OCI-M1 (cell line): ENCODE measurements around the gene PCGF2.
A peak's percentile ranks its signal among the peaks of the same experiment; 100 is the strongest.
"Not testable (repeated sequence)": the region's sequence is repeated elsewhere in the genome, so short reads cannot be mapped to it uniquely, and the experiment has no call there.

ENCODE experiments used
- DNase-seq: peaks from one replicate; lab custom pipeline; 2025; lab: John Stamatoyannopoulos, UW

Gene PCGF2

DNA sequence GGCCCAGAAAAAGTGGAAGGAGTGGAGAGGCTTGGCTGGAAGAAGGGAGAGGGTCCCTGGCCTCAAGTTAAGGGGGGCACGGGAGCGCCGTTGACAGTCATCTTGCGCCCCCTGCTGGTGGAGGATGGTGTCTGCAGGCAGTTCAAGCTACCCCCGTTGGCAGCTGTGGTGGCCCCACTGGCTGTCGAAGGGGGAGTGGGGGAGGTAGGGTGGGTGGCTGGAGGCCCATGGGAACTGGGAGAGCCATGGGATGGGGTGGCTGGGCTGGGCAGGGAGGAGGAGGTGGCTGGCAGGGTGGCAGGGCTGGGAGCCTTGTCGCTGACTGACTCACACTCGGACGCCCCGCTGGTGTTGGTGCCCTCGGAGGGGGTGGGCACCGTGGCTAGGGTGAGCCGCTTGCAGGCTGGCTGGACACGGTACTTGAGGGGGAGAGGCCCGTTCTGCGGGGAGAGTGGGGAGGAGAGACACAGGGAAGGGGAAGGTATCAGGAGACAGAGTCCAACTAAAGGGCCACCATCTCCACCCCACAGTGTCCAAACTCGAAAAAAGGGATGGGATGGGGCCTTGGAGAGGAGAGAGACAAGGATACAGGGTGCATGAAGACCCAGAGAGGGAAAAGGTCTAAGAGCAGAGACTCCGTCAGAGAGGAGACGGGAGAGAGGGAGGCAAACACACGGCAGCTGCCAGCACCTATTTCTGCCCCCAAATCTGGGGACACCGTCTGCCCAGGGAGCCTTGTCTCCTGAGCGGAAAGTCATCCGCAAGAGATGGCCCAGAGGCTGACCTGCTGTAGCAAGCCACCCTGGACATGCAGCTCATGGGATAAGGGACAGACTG is 12.8 kb downstream of the PCGF2 start:
- peak; percentile 57 for DNase-seq

DNA sequence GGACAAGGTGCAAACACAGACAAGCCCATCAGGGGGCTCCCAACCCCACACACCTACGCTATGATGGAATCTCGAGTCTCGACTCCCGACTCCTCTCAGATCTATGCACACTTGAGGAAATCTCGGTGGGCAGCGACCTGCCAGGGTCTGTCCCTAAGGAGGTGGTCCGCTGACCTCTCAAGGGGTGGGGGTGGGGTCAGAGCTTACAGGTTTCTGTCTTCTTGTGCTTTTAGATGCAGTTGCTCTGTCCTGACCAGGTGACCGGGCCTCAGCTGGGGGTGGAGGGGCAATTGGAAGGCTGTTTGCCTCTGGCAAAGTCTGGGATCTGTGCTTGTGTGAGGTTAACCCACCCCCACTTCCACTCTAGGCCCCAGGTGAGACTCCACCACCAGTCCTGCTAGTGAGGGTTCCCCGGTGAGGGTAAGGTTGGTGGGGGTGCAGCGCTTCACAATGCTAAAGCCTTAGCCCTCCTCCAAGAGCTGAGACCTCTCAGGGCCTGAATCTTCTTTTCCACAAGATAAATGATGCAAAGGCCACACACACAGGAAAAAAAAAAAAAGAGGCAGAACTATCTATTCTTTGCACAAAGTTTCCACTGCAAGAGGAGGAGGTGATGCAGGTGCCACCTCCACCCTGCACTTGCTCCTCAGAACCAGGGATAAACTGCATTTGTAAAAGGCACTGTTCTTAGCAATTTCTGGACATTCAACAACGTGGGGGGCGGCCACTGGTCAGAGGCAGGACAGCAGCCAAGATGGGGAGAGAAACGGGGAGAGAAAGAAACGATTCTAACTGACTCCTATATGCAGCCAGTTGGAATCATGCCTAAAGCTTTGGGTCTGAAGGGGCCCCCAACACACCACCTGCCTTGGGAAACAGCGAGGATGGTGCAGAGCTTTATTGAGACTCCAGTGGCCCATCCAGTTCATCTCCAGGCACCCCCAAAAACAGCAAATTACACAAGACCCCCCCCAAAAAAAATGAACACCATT is 13.9 kb downstream of the PCGF2 start:
- peak; percentile 6 for DNase-seq

- no peak for DNase-seq
Observed at GRCh38 chr17:38733282-38733981, 14.7 kb downstream of the PCGF2 start.

GRCh38 chr17:38732376-38733281 is 15.5 kb downstream of the PCGF2 start:
- peak; percentile 26 for DNase-seq

GRCh38 chr17:38731526-38732294 is 16.4 kb downstream of the PCGF2 start:
- DNase-seq: no peak

- DNase-seq: peak; percentile 71
Observed at GRCh38 chr17:38730526-38731379, 17.4 kb downstream of the PCGF2 start.

- DNase-seq: peak; percentile 91
Observed at GRCh38 chr17:38729886-38730525, 18.1 kb downstream of the PCGF2 start, which contains the start of gene CISD3. Gene CISD3 (plus strand): TSS chr17:38730341. CDS start chr17:38730359, 18 bp downstream.

- DNase-seq: no peak
Observed at GRCh38 chr17:38729368-38729885, 18.7 kb downstream of the PCGF2 start.

- peak; percentile 50 for DNase-seq
Observed at GRCh38 chr17:38728290-38728831, 19.8 kb downstream of the PCGF2 start.

DNA sequence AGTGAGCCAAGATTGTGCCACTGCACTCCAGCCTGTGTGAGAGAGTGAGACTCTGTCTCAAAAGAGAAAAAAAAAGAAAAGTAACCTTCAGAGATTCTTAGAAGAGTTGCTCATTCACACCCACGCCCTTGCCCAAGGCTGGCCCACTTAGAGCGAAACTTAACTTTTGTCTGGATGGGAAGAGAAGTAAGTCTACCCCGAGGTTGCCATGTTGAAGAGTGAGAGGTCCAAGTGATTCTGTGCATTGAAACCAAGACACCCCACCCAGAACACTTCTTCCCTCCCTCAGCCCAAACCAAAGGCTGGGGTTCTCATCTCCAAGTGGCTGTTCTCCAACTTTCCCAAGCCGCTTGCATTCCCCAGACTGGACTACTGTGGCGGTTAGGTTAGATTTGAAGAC is 20.4 kb downstream of the PCGF2 start:
- DNase-seq: no peak

DNA sequence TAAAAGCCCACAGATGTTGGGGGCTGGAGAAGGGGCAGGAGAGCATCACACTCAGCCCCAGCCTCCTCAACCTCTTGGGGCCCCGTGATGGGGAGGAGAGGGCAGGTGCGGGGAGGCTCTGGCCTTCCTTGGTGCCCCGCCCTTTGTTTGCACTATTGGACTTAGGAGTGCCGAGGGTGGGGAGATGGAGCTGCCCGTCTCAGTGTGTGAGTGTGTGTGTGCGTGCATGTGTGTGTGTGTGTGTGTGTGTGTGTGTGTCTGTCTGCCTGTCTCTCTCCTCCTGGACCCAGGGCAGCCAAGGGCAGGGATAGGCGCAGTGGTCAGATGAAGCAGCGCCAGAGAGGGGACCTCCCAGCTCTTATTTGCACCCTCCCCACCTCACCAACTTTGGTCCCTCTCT is 22.0 kb downstream of the PCGF2 start:
- DNase-seq: not testable (repeated sequence)

- DNase-seq: no peak
Observed at GRCh38 chr17:38725066-38725465, 23.1 kb downstream of the PCGF2 start.

GRCh38 chr17:38724337-38724988 is 23.7 kb downstream of the PCGF2 start:
- no peak for DNase-seq

GRCh38 chr17:38721802-38722201 is 26.3 kb downstream of the PCGF2 start:
- DNase-seq: no peak

GRCh38 chr17:38720941-38721340 is 27.2 kb downstream of the PCGF2 start:
- no peak for DNase-seq

DNA sequence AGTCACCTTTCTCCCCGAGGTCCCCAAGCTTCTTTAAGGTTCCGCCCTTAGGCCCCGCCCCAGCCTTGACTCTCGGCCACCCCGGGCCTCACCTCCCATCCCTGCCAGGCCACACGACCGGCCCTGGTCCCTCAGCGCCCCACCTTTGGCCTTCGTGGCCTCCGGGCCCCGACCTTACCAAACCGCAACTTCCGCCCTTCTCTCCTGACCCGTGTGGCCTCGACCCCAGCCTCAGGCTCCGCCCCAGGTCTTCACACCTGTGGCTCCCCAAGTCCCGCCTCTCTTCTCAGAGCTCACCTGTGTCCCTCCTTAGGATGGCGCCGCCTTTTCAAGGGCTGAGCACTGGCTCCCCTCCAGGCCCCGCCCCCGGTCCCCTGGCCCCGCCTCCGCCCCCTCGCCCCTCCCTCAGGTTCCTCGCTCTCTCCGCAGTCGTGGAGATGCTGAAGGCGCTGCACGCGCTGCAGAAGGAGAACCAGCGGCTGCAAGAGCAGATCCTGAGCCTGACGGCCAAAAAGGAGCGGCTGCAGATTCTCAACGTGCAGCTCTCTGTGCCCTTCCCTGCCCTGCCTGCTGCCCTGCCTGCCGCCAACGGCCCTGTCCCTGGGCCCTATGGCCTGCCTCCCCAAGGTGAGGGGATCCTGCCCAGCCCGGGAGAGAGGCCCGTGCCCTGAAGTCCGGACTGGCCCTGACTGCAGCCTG is 28.0 kb downstream of the PCGF2 start:
- DNase-seq: no peak
